DMS 273 (cell line): ENCODE results near the gene EDIL3.
"Not testable (repeated sequence)": the region's sequence is repeated elsewhere in the genome, so short reads cannot be mapped to it uniquely, and the experiment has no call there.

ENCODE experiments used
- DNase-seq: peaks from one replicate; lab custom pipeline; 2025; ENCODE audit not compliant: unreplicated experiment; lab: John Stamatoyannopoulos, UW

The EDIL3 gene

DNA sequence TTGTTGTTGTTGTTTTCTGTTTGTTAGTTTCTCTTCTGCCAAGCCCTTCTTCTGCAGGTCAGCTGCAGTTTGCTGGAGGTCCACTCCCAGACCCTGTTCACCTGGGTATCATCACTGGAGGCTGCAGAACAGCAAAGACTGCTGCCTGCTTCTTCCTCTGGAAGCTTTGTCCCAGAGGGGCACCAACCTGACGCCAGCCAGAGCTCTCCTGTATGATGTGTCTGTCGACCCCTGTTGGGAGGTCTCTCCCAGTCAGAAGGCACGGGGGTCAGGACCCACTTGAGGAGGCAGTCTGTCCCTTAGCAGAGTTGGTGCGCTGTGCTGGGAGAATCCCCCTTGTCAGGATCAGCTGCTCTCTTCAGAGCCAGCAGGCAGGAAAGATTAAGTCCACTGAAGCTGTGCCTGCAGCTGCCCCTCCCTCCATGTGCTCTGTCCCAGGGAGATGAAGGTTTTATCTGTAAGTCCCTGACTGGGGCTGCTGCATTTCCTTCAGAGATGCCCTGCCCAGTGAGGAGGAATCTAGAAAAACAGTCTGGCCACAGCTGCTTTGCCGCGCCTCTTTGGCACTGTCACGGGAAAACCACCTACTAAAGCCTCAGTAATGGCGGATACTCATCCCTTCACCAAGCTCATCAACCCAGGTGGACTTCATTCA lies 299.2 kb downstream of the EDIL3 start:
- DNase-seq = no peak

DNA sequence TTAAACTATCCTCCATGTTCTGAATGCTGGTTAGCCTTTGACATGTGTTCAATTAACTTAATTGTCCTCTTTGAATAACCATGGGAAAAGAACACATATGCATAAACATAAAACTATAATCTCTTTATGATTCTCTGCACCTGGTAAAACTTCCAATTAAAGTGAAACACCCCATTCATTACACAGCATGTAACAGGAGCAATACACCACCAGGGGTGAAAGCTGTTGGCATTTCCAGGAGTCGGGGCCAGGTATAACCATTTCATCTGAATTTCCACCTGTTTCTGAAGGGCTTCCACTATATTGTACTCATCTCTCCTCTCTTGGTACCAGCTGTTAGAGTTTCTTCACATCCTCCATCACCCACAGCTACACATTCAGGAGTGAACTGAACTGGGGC lies 303.8 kb downstream of the EDIL3 start:
- peak; percentile 2 for DNase-seq

DNA sequence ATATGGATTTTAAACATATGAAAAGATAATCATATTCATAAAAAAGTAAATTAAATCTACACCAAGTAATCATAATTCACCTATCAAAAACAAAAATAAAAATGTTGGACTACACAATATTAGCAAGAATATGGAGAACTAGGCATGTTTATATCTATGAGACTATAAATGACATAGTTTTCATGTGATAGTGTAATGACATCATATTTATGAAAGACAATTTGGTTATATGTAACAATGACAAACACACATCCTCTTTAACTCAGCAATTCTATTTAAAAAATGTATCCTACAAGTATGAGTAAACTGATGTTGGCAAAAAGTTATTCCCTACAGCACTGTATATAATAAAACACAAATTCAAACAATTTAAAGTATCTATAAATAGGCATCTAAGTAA lies 312.3 kb downstream of the EDIL3 start:
- no peak for DNase-seq

DNA sequence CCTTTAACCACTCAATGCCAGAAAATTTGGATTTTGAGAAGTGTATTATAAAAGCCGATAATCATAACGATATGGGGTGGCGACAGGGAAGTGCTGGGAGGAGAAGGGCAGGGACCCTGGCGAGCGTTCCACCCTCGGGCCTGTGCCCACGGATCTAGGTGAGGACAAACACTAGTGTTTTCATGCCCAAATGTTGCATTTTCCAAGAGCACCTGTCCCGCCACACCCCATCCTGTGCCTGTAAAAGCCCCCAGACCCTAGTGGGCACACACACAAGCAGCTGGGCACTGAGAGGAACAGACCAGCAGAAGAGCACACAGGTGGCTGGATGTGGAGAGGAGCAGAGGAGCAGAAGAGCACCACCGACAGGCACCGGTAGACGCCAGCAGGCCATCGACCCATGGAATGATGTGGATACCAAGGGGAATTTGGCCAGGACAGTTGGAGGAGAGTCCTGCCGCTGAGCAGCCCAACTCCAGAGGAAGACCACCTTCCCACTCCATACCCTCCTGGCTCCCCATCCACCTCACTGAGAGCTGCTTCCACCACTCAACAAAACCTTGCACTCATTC lies 315.0 kb downstream of the EDIL3 start:
- no peak for DNase-seq

DNA sequence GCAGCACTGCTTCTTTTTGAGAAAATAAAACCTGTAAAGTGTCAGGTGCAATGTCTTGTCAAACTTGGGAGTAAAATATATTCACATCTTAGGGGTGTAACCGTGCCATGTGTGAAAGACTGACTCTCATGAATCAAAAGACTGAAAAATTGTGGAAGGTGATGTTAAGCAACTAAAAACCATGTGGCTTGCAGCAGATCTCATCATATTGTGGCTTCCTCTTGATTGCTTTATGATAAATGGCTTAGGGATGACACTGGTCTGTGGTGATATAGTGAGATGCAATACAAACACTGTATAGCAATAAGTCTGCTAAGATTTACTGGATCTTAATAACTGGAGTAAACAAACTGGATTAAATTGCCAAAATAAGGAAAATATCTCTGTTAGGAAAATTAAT lies 321.6 kb downstream of the EDIL3 start:
- DNase-seq = no peak

DNA sequence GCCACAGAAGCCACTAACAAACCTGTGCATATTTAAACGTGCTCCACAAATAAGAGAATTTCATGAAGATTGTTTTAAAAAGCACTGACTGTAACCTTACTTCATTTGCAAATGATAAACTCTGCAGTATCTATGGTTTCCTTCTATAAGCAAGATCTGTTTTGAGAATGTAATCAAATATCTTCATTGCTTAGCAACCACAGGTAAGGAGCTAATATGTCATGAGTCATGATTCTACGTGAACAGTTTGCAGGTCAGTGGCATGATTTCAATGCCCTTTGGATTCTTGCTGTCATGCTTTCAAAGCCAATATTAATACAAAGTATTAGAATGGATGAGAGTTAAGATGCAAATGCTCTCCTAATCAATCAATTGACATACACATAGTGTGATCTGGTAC lies 325.0 kb downstream of the EDIL3 start:
- DNase-seq = no peak

DNA sequence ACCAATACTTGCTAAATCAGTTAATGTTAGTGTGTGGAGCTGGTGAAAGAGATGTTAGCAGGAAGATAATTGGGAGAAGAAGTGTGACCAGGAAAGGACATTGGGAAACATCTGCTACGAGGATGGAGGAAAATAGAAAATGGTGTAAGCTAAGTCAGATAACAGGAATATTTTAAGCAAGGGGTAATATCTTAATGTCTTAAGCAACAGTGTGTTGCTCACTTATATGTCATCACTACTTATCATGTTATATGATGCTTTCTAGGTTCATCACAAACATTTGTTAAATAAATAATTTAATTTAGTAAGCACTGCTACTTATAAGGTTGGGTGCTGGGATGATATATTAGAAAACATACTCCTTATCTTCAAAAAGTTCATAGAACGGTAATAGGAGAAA lies 326.1 kb downstream of the EDIL3 start:
- no peak for DNase-seq

DNA sequence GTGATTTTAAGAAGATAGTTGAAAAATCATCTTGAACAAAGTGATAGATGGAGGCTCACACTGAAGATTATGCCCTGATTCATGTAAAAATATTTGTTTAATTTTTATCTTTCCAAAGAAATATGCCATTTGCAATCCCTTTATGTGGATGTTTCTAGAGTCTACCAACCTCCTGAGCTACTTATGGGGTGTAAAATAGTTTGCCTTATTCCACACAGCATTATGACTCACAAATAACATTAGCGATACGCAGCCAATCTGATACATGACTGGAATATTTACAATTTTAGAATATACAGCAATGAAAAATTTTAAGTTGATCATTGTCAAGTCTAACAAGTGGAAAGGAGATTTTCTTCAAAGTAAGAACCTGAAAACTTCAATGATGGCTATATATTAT lies 327.5 kb downstream of the EDIL3 start:
- DNase-seq = no peak

DNA sequence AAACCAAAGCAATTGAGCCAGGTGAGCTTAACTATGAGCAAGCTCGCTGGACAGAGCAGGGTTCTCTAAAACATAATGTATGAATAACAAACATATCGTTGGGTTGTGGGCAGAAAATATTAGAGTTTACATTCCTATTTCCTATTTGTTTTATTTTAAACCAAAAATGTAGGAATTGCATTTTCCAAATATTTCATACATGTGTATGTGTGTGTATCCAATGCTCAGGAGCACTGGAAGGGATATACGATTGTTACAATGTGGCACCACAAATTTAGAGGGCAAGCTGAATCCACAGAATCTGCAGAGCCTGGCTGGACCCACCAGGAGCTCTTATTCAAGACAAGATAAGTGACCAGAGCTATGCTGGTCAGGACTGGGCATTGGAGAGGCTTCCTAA lies 338.7 kb downstream of the EDIL3 start:
- no peak for DNase-seq

DNA sequence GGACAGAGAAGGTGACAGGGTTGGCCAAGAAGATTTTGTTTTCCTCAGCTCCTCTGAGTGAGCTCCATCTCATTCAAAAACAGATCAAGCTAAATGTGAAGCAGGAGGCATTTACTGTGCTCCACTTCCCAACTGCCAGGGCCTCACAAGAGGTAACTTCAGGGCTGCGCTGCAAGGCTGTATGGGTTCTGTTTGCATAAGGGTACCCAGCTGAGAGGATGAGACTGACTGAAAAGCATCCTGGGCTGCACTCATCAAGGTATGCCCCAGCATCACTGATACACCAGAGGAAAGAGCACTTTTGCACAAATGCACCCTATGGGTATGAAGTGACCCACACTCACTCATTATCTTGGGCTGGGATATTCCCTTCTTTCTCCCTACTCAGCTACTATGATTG lies 347.8 kb downstream of the EDIL3 start:
- DNase-seq = no peak

DNA sequence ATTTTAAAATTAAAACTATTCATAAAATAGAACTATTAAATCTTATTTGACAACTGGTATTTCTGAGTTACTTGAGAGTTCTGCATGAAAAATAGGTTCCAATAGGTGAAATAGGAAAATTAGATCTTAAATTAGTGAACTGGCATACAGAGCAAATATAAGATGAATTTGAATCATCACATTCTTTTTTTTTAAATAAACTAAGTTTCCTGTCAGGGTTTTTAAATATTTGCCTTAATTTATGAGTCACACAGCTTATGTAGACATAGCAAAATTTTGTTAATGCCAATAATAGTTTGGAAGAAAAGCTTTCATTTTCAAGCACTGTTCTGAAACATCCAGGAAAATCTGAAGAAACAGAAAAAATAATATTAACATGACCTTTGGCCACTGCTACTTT lies 352.4 kb downstream of the EDIL3 start:
- no peak for DNase-seq

DNA sequence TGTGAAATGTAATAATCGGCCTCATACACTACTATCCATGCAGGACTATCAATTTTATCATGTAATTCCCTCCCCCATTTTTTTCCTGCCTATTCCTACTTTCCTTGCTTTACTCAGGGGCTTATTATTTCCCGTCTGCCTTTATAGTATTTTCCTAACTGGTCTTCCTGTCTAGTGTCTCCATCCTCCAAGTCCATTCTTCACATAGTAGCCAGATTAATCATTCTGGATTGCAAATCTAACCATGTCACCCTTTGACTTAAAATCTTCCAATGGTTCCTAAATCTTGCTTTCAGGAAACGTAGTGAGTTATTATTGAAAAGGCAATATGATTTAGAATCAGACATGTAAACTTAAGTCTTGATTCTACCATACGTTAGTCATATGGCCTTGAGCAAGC lies 356.6 kb downstream of the EDIL3 start:
- DNase-seq = no peak

DNA sequence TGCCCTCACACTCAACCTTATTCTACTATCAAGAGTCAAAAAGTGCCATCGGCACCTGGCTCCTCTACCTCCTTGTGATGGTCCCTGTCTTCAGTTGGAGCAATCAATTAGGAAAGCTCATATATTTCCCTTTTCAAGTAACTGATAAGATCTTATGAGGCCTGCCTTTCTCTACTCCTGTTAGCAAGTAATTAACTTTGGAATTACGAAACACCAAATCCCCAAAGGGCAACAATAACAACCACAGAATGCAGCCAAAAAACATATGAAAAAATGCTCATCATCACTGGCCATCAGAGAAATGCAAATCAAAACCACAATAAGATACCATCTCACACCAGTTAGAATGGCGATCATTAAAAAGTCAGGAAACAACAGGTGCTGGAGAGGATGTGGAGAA lies 366.2 kb downstream of the EDIL3 start:
- not testable (repeated sequence) for DNase-seq

DNA sequence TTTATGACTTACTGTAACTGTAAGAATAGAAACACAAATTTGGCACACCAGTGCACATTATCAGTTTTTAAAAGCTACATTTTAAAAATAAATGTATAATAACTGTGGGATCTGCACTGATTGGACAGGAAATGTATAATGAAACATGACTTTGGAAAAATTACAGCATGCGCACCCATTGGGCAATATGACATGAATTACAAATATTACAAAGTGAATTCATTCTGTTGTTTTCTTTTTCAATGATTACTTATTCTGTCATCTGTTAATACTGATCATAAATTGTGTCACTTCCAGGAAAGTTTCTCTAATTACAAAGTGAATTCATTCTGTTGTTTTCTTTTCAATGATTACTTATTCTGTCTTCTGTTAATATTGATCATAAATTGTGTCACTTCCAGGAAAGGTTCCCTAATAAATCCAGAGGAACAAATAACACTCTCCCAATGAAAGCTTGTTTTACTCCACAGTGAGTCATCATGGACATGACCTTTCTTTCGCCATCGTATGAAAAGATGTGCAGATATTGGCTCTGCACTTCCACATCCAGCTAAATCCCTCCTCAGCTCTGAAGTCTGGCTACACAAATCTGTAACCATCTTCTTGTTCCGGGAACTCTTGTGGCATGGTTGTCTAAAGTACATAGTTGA lies 367.0 kb downstream of the EDIL3 start:
- no peak for DNase-seq

DNA sequence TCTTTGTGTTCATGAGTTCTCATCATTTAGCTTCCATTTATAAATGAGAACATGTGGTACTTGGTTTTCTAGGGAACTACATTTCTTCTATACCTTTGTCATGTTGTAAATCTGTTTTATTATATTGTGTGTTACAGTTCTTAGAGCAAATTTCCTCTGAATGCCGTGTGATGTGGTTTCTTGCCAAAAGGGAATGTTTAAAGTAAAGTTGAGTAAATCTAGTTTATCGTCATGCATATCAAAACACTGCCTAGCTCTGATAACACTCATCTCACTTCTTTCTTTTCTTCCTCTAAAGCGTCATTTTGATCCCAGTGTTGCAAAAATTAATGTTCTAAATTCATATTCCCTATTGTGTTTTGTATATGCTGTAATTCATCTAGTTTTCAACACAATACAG lies 368.6 kb downstream of the EDIL3 start:
- DNase-seq = no peak

DNA sequence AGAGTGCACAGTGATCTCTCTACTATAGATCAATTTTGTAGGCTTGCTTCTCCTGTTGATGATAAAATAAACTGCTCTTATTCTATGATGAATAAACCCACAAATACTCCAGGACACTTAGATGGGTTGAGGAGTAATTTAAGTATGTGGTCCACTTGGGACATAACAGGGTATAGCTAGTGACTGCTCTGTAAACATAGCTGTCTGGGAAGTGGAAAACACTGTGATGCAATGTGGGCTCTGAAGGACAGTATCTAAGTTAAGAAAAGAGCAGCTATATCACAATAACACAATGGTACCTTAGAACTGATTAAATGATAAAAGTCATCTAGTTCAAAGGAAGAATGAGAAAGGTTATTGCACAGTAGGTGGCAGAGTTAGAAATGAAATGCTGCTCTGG lies 369.7 kb downstream of the EDIL3 start:
- DNase-seq = no peak

DNA sequence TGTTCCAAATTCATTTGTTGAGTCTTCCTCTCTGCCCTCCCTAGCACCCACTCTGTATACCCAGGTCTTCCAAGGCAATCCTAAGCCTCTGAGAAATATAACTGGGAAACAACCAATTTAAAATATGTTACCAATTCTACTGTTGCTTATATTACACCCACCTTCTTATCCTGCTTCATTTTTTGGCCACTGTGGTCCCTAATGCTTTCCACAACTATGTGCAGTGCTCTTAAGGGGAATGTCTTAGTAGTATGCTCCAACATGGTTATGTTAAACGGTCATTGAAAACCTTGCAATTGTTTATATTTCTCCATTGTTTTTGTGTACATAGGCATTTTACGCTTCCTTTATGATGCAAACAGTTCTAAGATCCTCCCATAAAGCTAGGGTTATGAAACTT lies 390.9 kb downstream of the EDIL3 start:
- DNase-seq = no peak

DNA sequence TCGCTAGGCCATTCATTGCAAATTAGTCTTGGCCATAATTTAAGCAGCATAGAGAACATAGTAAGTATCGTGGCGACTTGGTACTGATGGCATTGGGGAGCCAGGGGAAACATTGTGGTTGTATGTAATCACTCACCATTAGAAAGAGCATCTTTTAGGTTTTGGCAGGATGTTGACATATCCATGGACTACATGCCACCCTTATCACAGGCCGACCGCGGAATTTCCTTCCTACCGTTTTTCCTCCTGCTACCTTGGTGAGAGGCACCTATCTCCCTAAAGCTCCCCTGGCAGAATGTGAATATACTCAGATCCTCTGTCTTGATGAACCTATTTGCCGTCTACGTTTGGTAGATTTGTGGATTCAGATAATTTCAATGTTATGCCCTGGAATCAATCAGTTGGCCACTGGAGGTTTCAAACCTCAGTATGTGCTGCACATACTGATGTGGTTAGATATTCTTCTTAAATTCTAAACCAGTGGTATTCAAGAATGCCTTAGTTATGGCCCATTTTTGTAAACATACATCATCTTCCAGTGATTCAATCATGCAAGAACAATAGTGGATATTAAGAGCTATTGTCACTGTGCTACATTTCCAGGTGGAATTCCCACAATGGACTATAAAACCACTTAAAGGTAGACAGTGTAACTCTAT lies 393.0 kb downstream of the EDIL3 start:
- no peak for DNase-seq

DNA sequence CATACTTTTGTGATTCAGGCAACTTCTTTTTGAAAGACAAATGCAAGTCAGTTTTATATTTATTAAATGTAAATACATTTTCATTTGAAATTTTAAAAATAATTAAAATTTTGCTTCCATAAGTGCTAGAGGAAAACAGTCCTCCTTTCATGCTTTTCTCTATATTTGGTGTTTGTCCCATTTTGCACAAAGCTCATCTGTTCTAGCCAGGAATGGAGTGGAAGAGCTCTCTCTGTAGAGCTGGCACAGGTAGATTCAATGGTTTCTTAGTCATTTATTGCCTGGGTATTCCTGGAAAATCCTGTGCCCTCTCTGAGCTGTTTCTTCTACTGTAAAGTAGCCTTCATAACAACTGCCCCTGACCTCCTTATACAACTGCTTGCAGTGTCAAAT lies 396.4 kb downstream of the EDIL3 start:
- DNase-seq = no peak

DNA sequence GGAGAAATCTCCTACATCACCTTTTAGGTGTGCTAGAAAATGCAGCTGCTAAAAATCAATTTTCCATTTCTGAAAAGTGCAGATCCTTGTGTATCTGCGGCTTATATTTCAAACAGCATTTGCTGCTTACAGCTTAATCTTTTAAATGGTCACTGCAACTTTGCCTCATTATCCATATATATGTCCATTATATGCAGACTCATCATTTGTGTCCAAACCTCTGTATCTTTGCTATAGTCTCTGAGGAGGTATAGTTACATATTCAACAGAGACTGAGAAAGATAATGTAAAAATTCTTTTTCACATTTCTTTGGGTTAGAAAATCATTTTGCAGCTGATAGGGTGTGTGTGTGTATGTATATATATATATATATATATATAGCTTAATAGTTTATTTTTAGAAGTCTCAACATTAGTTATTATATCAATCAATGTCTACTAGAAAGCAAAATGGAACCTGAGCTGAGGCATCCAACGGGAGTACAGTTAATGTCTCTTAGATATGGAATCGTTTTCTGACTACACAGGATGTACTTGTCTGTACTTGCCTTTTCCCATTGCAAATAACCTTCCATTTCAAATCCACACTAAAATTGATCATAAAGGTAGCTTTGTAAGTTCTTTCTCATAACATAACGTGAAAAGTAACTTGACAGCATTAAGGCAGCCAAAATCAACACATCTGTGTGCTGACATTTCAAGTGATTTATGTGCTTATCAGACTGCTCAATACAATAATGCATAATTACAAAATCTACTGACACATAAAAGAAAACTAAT lies 397.0 kb downstream of the EDIL3 start:
- no peak for DNase-seq

DNA sequence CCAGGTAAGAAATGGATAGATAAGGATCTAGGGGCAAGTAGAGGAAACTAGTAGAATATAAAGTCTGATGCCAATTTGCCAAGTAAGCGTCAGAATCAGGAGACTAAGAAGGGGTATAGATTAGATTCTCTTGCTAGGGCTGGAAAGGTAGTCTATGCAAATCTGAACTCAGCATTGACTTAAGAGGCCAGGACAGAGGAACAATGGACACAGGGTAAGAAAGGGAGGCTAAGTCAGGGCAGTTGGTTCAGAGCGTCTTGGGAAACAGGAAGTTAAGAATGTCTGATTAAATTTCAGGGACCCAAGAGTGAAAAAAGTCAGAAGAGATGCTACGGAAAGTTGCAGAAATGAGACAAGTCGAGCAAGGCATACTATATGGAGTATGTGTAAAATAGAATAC lies 400.8 kb downstream of the EDIL3 start:
- DNase-seq = no peak
